22Rv1 (cell line): ENCODE results near the gene STIM1.

Experiments
- CTCF ChIP-seq: fragments of 450-650 bp; IDR thresholded peaks from 2 replicates; pipeline ENCODE4 v1.5.1; 2017; ENCODE audit warnings: mild to moderate bottlenecking
- ZFX ChIP-seq: fragments of 450-650 bp; IDR thresholded peaks from 2 replicates; pipeline ENCODE4 v1.6.1; 2017; ENCODE audit warnings: antibody characterized with exemption, borderline replicate concordance

DNA sequence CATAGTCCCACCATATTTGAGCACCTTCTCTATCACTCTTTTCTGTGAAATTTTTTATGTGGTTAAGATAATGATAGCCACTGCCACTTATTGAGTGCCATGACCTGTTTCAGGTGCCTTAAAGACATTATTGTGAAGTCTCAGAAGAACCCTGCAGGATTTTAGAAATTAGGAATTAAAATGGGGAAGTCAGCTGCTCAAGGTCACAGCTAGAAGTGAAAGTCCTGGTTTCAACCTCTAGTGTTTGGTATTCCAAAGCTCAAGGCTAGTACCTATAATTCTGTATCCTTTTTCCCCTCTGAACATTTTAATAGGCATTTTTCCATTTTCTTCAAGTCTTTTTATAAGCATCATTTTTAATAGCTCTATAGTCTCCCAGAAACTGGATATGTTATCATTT lies 230.1 kb downstream of the STIM1 start:
- TF ChIP-seq CTCF (no peak), ZFX (no peak)
